ENCODE measurements around the gene PPL.

Gene PPL, protein sequence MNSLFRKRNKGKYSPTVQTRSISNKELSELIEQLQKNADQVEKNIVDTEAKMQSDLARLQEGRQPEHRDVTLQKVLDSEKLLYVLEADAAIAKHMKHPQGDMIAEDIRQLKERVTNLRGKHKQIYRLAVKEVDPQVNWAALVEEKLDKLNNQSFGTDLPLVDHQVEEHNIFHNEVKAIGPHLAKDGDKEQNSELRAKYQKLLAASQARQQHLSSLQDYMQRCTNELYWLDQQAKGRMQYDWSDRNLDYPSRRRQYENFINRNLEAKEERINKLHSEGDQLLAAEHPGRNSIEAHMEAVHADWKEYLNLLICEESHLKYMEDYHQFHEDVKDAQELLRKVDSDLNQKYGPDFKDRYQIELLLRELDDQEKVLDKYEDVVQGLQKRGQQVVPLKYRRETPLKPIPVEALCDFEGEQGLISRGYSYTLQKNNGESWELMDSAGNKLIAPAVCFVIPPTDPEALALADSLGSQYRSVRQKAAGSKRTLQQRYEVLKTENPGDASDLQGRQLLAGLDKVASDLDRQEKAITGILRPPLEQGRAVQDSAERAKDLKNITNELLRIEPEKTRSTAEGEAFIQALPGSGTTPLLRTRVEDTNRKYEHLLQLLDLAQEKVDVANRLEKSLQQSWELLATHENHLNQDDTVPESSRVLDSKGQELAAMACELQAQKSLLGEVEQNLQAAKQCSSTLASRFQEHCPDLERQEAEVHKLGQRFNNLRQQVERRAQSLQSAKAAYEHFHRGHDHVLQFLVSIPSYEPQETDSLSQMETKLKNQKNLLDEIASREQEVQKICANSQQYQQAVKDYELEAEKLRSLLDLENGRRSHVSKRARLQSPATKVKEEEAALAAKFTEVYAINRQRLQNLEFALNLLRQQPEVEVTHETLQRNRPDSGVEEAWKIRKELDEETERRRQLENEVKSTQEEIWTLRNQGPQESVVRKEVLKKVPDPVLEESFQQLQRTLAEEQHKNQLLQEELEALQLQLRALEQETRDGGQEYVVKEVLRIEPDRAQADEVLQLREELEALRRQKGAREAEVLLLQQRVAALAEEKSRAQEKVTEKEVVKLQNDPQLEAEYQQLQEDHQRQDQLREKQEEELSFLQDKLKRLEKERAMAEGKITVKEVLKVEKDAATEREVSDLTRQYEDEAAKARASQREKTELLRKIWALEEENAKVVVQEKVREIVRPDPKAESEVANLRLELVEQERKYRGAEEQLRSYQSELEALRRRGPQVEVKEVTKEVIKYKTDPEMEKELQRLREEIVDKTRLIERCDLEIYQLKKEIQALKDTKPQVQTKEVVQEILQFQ (N-terminal part only)

GRCh38 chr16:4936991-4937781 is at the start of gene PPL:
Gene PPL, minus strand, starts transcription at chr16:4937148. Its CDS starts 103 bp downstream, at chr16:4937045.
- H3K4me1 ChIP-seq (ENCODE audit: control insufficient read depth, insufficient read depth, low read length, unreplicated experiment), result peaks cover 17% of the 10 kb centered on the region
- no peak within 1 kb of the TSS for H3K27ac ChIP-seq (ENCODE audit: low read depth, low read length)
- no peaks in the 10 kb centered on the region for H3K79me2 ChIP-seq (ENCODE audit: control insufficient read depth, insufficient read depth, low read length, unreplicated experiment)
- no peaks in the 10 kb centered on the region for H3K36me3 ChIP-seq (ENCODE audit: insufficient read depth, low read length)
- peaks cover 11% of the 10 kb centered on the region; the same call in 1 of the 2 replicates for H3K27me3 ChIP-seq (ENCODE audit: insufficient read depth, low read length)
- peak within 1 kb of the TSS; percentile 82 for H3K4me3 ChIP-seq (ENCODE audit: low read depth, low read length)
- H2AFZ ChIP-seq (ENCODE audit: low read length, unreplicated experiment), result peak within 1 kb of the TSS; percentile 38

DNA sequence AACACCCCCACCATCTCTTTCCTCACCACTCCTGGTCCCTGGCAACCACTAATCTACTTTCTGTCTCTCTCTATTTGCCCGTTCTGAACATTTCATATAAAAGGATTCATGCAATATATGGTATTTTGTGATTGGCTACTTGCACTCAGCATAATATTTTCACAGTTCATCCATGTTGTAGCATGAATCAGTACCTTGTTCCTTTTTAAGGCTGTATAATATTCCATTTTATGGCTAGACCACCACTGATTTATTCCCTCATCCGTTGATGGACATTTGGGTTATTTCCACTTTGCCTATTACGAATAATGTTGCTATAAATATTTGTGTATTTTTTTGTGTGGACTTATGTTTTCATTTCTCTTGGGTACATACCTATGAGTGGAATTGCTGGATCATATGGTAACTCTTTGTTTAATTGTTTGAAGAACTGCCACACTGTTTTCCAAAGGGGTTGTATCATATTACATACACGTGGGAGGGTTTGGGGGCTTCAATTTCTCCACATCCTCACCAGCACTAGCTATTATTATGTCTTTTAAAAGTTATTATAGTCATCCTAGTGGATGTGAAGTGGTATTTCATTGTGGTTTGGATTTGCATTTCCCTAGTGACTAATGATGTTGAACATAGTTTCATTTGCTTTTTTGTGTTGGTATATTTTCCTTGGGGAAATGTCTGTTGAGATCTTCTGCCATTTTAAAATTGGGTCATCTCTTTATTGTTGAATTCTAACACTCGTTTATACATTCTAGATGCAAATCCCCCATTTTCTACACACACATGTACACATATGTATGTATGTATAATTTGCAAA is 47.4 kb upstream of the PPL start:
- no peak overlapping the region for H3K4me3 ChIP-seq (ENCODE audit: low read depth, low read length)
- H3K27ac ChIP-seq (ENCODE audit: low read depth, low read length), result no peak overlapping the region
- peaks cover 50% of the 10 kb centered on the region for H3K27me3 ChIP-seq (ENCODE audit: insufficient read depth, low read length)
- H2AFZ ChIP-seq (ENCODE audit: low read length, unreplicated experiment), result no peak overlapping the region
- no peaks in the 10 kb centered on the region for H3K79me2 ChIP-seq (ENCODE audit: control insufficient read depth, insufficient read depth, low read length, unreplicated experiment)
- no peaks in the 10 kb centered on the region for H3K4me1 ChIP-seq (ENCODE audit: control insufficient read depth, insufficient read depth, low read length, unreplicated experiment)
- no peaks in the 10 kb centered on the region for H3K36me3 ChIP-seq (ENCODE audit: insufficient read depth, low read length)

DNA sequence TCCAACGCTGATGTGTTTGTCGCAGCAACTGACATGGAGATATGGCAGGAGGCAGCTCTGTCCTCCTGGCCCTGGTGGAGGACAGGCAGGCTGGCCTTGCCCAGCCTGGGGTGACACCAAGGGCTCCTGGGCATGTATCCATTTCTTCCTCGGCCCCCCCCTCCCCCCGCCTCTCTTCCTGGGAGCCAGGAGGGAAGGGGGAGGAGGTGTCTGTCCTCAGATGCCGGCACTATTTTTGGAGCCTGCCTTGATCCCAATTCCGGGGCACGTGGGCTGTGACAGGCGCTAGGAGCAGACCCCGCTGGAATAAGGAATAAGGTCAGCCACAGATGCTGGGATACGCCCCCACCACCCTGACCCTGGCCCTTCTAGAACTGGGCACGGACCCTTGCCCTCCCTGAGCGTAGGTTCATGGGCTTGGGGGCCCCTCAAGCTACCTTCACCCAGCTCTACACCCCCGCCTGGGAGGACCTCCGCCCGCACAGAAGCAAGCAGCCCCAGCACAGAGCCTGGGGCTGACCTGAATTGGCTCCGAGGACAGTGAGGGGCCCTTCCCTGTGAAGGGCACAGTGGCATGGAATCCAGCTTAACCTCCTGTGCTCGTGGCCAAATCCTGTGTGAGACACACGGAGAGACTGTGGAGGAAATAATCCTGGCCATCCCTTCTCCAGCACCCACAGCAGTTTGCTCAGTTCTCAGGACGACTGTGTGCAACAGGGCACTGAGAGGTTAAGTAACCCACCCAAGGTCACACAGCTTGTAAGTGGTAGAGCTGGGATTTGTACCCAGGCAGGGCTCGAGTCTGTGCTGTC is 45.3 kb upstream of the PPL start:
- no peak overlapping the region for H2AFZ ChIP-seq (ENCODE audit: low read length, unreplicated experiment)
- H3K4me1 ChIP-seq (ENCODE audit: control insufficient read depth, insufficient read depth, low read length, unreplicated experiment), result no peaks in the 10 kb centered on the region
- no peak overlapping the region for H3K27ac ChIP-seq (ENCODE audit: low read depth, low read length)
- H3K79me2 ChIP-seq (ENCODE audit: control insufficient read depth, insufficient read depth, low read length, unreplicated experiment), result no peaks in the 10 kb centered on the region
- H3K27me3 ChIP-seq (ENCODE audit: insufficient read depth, low read length), result peaks cover 29% of the 10 kb centered on the region
- no peaks in the 10 kb centered on the region for H3K36me3 ChIP-seq (ENCODE audit: insufficient read depth, low read length)
- no peak overlapping the region for H3K4me3 ChIP-seq (ENCODE audit: low read depth, low read length)

DNA sequence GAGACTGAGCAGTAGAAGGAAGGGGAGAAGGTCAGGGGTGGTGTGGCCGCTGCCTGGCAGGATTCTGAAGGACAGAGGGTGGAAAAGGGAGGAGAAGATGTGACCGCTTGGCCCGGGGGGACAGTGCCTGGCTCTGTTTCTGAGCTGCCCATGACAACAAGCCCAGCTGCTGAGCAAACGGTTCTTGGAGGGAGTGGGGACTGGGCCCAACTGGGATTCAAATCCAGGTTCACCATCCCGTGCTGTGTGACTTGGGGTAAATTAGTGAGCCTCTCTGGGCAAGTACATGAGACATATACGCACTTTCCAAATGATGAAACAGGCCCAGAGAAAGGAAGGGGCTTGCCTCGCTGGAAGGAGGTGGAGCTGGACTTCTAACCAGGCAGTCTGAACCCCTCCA is 44.5 kb upstream of the PPL start:
- no peak overlapping the region for H2AFZ ChIP-seq (ENCODE audit: low read length, unreplicated experiment)
- peaks cover 21% of the 10 kb centered on the region for H3K27me3 ChIP-seq (ENCODE audit: insufficient read depth, low read length)
- H3K36me3 ChIP-seq (ENCODE audit: insufficient read depth, low read length), result no peaks in the 10 kb centered on the region

DNA sequence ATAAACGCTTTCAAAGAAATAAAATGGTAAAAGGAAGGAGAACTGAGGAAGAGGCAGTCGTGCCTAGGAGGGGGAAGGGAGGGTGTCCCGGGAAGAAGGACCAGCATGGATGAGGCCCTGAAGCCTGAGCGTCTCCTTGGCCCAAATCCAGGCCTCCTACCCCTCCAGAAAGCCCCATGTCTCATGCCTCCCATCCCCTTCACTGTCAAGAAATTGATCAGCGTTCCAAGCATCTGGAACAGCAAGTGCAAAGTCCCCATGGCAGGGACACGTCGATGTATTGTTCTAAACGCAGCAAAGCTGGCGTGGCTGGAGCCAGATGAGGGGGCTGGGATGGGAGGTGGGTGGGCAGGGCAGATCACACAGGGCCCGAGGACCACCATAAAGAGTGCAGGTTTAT is 43.7 kb upstream of the PPL start:
- Histone ChIP-seq H3K27me3 (ENCODE audit: insufficient read depth, low read length) (peaks cover 13% of the 10 kb centered on the region), H2AFZ (ENCODE audit: low read length, unreplicated experiment) (no peak overlapping the region), H3K27ac (ENCODE audit: low read depth, low read length) (no peak overlapping the region), H3K4me3 (ENCODE audit: low read depth, low read length) (no peak overlapping the region), H3K79me2 (ENCODE audit: control insufficient read depth, insufficient read depth, low read length, unreplicated experiment) (no peaks in the 10 kb centered on the region), H3K4me1 (ENCODE audit: control insufficient read depth, insufficient read depth, low read length, unreplicated experiment) (no peaks in the 10 kb centered on the region), H3K36me3 (ENCODE audit: insufficient read depth, low read length) (no peaks in the 10 kb centered on the region)

More for the DNA sequence above, 44.5 kb upstream of the PPL start:
- Histone ChIP-seq H3K4me1 (ENCODE audit: control insufficient read depth, insufficient read depth, low read length, unreplicated experiment) (no peaks in the 10 kb centered on the region), H3K27ac (ENCODE audit: low read depth, low read length) (no peak overlapping the region), H3K79me2 (ENCODE audit: control insufficient read depth, insufficient read depth, low read length, unreplicated experiment) (no peaks in the 10 kb centered on the region), H3K4me3 (ENCODE audit: low read depth, low read length) (no peak overlapping the region)

GRCh38 chr16:4979736-4980660 is 43.0 kb upstream of the PPL start:
- H3K36me3 ChIP-seq (ENCODE audit: insufficient read depth, low read length), result no peaks in the 10 kb centered on the region
- peaks cover 13% of the 10 kb centered on the region for H3K27me3 ChIP-seq (ENCODE audit: insufficient read depth, low read length)
- H2AFZ ChIP-seq (ENCODE audit: low read length, unreplicated experiment), result no peak overlapping the region
- no peak overlapping the region for H3K27ac ChIP-seq (ENCODE audit: low read depth, low read length)
- no peak overlapping the region for H3K4me3 ChIP-seq (ENCODE audit: low read depth, low read length)
- no peaks in the 10 kb centered on the region for H3K79me2 ChIP-seq (ENCODE audit: control insufficient read depth, insufficient read depth, low read length, unreplicated experiment)
- H3K4me1 ChIP-seq (ENCODE audit: control insufficient read depth, insufficient read depth, low read length, unreplicated experiment), result no peaks in the 10 kb centered on the region

GRCh38 chr16:4979164-4979563 is 42.2 kb upstream of the PPL start:
- Histone ChIP-seq H3K4me3 (ENCODE audit: low read depth, low read length) (no peak overlapping the region), H2AFZ (ENCODE audit: low read length, unreplicated experiment) (no peak overlapping the region), H3K36me3 (ENCODE audit: insufficient read depth, low read length) (no peaks in the 10 kb centered on the region), H3K27ac (ENCODE audit: low read depth, low read length) (no peak overlapping the region), H3K79me2 (ENCODE audit: control insufficient read depth, insufficient read depth, low read length, unreplicated experiment) (no peaks in the 10 kb centered on the region), H3K27me3 (ENCODE audit: insufficient read depth, low read length) (peaks cover 7% of the 10 kb centered on the region; the same call in 1 of the 2 replicates), H3K4me1 (ENCODE audit: control insufficient read depth, insufficient read depth, low read length, unreplicated experiment) (no peaks in the 10 kb centered on the region)

GRCh38 chr16:4976611-4977145 is 39.7 kb upstream of the PPL start:
- H3K27ac ChIP-seq (ENCODE audit: low read depth, low read length), result no peak overlapping the region
- H3K27me3 ChIP-seq (ENCODE audit: insufficient read depth, low read length), result peaks cover 11% of the 10 kb centered on the region; the same call in 1 of the 2 replicates
- no peaks in the 10 kb centered on the region for H3K36me3 ChIP-seq (ENCODE audit: insufficient read depth, low read length)
- H3K79me2 ChIP-seq (ENCODE audit: control insufficient read depth, insufficient read depth, low read length, unreplicated experiment), result no peaks in the 10 kb centered on the region
- H3K4me1 ChIP-seq (ENCODE audit: control insufficient read depth, insufficient read depth, low read length, unreplicated experiment), result no peaks in the 10 kb centered on the region
- no peak overlapping the region for H3K4me3 ChIP-seq (ENCODE audit: low read depth, low read length)
- H2AFZ ChIP-seq (ENCODE audit: low read length, unreplicated experiment), result no peak overlapping the region

Data from ACC112 (cell line).